ENCODE data around the gene ZNF597. TPM values are rescaled to one million over a fixed set of nuclear protein-coding genes. Genes with fewer than 3 reads are reported as not detected.

Gene ZNF597
- total RNA-seq, 1 donor: 2.9 TPM

DNA sequence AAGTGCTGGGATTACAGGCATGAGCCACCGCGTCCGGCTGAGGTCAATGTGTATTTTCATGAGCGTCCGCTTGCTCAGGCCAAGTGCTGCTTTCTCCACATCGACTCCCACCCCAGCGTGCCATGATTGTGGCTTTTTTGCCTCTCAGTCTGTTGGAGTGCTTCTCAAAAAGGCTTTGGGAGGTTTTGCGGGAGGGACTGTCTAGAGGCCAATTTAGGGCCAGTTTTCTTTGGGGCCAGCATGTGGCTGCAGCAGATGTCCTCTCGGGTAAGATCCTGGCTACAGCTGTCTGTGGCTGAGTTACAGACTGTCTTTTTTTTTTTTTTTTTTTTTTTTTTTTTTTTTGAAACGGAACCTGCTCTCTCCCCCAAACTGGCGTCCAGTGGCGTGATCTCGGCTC, 45.5 kb upstream of the ZNF597 start:
- Histone ChIP-seq H4K20me1 (ENCODE audit: insufficient read depth, low read length) (peaks cover 2% of the 10 kb centered on the region), H3K79me2 (ENCODE audit: insufficient read depth, low read length) (no peaks in the 10 kb centered on the region), H3K9me3 (ENCODE audit: low read depth, low read length) (no peaks in the 10 kb centered on the region), H3K27me3 (ENCODE audit: insufficient read depth, low read length) (no peaks in the 10 kb centered on the region), H3K4me2 (ENCODE audit: insufficient read depth, low read length) (no peak overlapping the region), H3K27ac (ENCODE audit: low read depth, low read length) (no peak overlapping the region), H3K36me3 (ENCODE audit: insufficient read depth, low read length) (peaks cover 20% of the 10 kb centered on the region), H2AFZ (ENCODE audit: low read length) (no peak overlapping the region), H3K4me3 (ENCODE audit: insufficient read depth, low read length) (no peak overlapping the region), H3K4me1 (ENCODE audit: insufficient read depth, low read length) (no peaks in the 10 kb centered on the region)
- TF ChIP-seq, protein P1, sequence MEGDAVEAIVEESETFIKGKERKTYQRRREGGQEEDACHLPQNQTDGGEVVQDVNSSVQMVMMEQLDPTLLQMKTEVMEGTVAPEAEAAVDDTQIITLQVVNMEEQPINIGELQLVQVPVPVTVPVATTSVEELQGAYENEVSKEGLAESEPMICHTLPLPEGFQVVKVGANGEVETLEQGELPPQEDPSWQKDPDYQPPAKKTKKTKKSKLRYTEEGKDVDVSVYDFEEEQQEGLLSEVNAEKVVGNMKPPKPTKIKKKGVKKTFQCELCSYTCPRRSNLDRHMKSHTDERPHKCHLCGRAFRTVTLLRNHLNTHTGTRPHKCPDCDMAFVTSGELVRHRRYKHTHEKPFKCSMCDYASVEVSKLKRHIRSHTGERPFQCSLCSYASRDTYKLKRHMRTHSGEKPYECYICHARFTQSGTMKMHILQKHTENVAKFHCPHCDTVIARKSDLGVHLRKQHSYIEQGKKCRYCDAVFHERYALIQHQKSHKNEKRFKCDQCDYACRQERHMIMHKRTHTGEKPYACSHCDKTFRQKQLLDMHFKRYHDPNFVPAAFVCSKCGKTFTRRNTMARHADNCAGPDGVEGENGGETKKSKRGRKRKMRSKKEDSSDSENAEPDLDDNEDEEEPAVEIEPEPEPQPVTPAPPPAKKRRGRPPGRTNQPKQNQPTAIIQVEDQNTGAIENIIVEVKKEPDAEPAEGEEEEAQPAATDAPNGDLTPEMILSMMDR (IDR thresholded peaks at IDR 0.05; ENCODE audit: extremely low read depth, low read depth, low read length): no peak
- peak; percentile 81 for DNase-seq (ENCODE audit: insufficient read length, low spot score, missing footprints)

DNA sequence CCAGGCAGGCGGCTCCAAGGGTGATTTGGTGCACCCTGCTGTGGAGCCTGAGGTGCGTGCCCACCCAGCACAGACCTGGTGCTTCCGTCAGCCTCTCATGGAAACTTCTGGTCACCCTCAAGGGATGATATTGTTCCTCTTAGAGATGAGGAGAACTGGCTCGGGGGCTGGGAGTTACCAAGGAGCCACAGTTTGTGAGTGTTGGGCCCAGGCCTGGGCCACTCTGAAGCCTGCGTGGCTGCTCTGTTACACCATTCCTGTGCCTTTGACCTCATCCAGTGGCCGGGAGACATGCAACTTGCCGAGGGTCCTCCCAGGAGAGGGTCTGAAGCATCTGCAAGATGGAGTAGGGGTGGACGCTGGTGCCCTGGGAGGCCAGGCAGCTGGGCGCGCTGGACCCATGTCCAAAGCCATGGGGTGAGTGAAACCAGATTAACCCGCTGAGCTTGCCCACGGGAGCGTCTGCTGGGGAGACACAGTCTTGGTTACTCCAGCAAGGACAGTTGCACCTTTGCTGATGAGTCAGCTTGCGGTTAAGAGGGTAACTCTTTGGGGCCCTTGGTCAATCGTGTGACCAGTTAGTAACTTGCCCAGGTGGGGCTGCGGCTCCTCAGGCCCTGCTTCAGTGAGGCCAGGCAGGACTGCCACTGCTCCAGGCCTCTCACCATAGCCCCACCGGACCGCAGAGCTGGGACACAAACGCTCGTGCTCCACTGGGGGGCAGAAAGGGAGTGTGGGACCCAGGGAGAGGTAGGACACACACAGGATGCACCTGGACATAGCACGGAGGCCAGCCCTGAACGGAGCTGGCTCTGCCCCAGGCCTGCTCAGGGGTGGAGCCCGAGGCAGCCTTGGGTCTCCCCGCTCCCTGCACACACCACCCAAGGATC, 44.5 kb upstream of the ZNF597 start:
- peak; percentile 78 for DNase-seq (ENCODE audit: insufficient read length, low spot score, missing footprints)
- peaks cover 30% of the 10 kb centered on the region for H3K36me3 ChIP-seq (ENCODE audit: insufficient read depth, low read length)
- peaks cover 7% of the 10 kb centered on the region for H4K20me1 ChIP-seq (ENCODE audit: insufficient read depth, low read length)
- H2AFZ ChIP-seq (ENCODE audit: low read length): no peak overlapping the region
- TF ChIP-seq, protein P1 (IDR thresholded peaks at IDR 0.05; ENCODE audit: extremely low read depth, low read depth, low read length): no peak
- H3K27ac ChIP-seq (ENCODE audit: low read depth, low read length): no peak overlapping the region
- no peak overlapping the region for H3K4me2 ChIP-seq (ENCODE audit: insufficient read depth, low read length)
- peaks cover 6% of the 10 kb centered on the region for H3K79me2 ChIP-seq (ENCODE audit: insufficient read depth, low read length)
- no peak overlapping the region for H3K4me3 ChIP-seq (ENCODE audit: insufficient read depth, low read length)
- no peaks in the 10 kb centered on the region for H3K27me3 ChIP-seq (ENCODE audit: insufficient read depth, low read length)
- H3K4me1 ChIP-seq (ENCODE audit: insufficient read depth, low read length): no peaks in the 10 kb centered on the region
- no peaks in the 10 kb centered on the region for H3K9me3 ChIP-seq (ENCODE audit: low read depth, low read length)

DNA sequence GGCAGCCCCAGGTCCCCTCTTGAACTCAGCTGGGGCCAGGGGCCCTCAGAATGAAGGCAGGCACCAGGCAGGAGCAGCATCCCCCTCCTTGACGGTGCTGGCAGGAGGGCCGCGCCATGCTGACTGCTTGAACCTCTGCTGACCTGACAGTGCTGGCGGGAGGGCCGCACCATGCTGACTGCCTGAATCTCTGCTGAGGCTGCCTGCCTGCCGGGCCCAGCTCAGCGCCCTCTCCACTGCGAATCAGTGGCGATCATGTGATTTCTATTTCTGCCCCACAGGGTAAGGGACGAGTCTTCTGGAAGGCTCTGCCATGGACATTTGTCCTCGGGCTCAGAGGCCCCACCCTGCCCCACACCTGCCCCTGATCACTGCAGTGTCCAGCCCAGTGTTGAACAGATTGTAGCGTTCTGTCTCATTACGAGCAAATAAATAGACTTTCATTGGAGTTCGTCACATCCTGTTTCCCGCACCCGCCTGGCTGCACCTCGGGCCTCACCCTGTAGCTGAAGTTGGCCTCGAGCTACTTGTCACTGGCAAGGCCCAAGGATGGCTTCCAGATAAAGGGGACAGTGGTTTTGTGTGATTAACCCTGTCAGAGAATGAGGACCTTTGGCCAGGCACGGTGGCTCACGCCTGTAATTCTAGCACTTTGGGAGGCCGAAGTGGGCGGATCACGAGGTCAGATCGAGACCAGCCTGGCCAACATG, 43.4 kb upstream of the ZNF597 start:
- Histone ChIP-seq H3K9me3 (ENCODE audit: low read depth, low read length) (no peaks in the 10 kb centered on the region), H3K79me2 (ENCODE audit: insufficient read depth, low read length) (peaks cover 12% of the 10 kb centered on the region), H3K27ac (ENCODE audit: low read depth, low read length) (no peak overlapping the region), H3K27me3 (ENCODE audit: insufficient read depth, low read length) (no peaks in the 10 kb centered on the region), H2AFZ (ENCODE audit: low read length) (no peak overlapping the region), H3K4me1 (ENCODE audit: insufficient read depth, low read length) (no peaks in the 10 kb centered on the region), H4K20me1 (ENCODE audit: insufficient read depth, low read length) (peaks cover 11% of the 10 kb centered on the region), H3K4me2 (ENCODE audit: insufficient read depth, low read length) (no peak overlapping the region), H3K36me3 (ENCODE audit: insufficient read depth, low read length) (peaks cover 39% of the 10 kb centered on the region), H3K4me3 (ENCODE audit: insufficient read depth, low read length) (no peak overlapping the region)
- DNase-seq (ENCODE audit: insufficient read length, low spot score, missing footprints): peak; percentile 66
- TF ChIP-seq, protein P1 (IDR thresholded peaks at IDR 0.05; ENCODE audit: extremely low read depth, low read depth, low read length): no peak

All from osteoblast (primary cell).